ENCODE measurements around the gene PTPRCAP. TPM values are rescaled to one million over a fixed set of nuclear protein-coding genes. Genes with fewer than 3 reads are reported as not detected.
A peak's percentile ranks its signal among the peaks of the same experiment; 100 is the strongest.

Gene PTPRCAP
- total RNA-seq, 4 donors from 2014 or later: 5.6 to 7.2 (median 6.4) TPM

DNA sequence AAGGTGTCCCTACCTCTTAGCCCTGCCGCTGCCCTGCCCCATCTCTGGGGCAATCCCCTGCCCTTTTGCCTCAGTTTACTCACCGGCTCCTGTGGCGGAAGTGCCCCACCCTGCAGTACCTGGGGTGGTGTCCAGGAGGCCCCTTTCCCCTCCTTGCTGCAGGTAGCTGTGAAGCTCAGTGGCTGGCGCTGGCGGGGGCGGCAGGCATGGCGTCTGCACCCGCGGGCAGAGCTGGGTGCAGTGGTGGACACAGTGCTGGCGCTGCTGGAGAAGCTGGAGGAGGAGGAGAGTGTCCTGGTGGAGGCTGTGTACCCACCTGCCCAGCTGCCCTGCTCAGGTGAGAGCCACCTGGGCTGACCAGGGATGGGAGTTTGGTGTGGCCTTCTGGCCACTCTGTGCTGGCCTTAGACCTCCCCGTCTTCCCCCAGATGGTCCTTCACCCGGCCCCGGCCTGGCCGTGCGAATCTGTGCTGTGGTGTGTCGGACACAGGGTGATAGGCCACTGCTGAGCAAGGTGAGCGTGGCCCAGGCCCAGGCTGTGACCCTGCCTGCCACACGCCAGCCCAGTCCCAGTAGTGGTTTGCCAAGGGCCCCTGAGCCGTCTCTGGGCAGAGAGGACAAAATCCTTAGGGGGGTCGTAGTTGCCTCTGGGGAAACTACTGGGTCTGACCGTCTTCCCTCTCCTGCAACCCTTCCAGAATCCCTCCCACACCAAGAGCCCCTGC, 18.0 kb downstream of the PTPRCAP start:
- no peaks in the 10 kb centered on the region for H3K27me3 ChIP-seq
- H3K4me3 ChIP-seq (replicated peaks in 1 of 3): no peak overlapping the region
- 94 to 96% methylated on average over 8 to 18 of the region's 21 CpGs for WGBS, 2 donors
- no peak for DNase-seq
- intact Hi-C loops (cut with DNase I): loop anchor here (5.0 kb wide), 1 partner anchor 48 kb away; the partner anchor contains the start of gene TMEM134
- H3K4me1 ChIP-seq: peaks cover 16 to 62% of the 10 kb centered on the region in 2 donors
- peak overlapping the region in 1 of 3 donors; percentile 44 for H3K27ac ChIP-seq
- H3K36me3 ChIP-seq: no peaks in the 10 kb centered on the region
- no peaks in the 10 kb centered on the region for H3K9me3 ChIP-seq
- TF ChIP-seq, protein P1, sequence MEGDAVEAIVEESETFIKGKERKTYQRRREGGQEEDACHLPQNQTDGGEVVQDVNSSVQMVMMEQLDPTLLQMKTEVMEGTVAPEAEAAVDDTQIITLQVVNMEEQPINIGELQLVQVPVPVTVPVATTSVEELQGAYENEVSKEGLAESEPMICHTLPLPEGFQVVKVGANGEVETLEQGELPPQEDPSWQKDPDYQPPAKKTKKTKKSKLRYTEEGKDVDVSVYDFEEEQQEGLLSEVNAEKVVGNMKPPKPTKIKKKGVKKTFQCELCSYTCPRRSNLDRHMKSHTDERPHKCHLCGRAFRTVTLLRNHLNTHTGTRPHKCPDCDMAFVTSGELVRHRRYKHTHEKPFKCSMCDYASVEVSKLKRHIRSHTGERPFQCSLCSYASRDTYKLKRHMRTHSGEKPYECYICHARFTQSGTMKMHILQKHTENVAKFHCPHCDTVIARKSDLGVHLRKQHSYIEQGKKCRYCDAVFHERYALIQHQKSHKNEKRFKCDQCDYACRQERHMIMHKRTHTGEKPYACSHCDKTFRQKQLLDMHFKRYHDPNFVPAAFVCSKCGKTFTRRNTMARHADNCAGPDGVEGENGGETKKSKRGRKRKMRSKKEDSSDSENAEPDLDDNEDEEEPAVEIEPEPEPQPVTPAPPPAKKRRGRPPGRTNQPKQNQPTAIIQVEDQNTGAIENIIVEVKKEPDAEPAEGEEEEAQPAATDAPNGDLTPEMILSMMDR (IDR thresholded peaks at IDR 0.05): no peak
- no peak for TF ChIP-seq POLR2A (IDR thresholded peaks at IDR 0.05)

- Histone ChIP-seq H3K27ac (peak overlapping the region in 1 of 3 donors; percentile 44), H3K9me3 (no peaks in the 10 kb centered on the region), H3K4me3 (replicated peaks in 1 of 3) (no peak overlapping the region), H3K4me1 (peaks cover 16 to 62% of the 10 kb centered on the region in 2 donors), H3K27me3 (no peaks in the 10 kb centered on the region), H3K36me3 (no peaks in the 10 kb centered on the region)
- WGBS, 2 donors: 63 to 81% methylated on average over 13 to 16 of the region's 26 CpGs
- DNase-seq: peak; percentile 54 to 71
- intact Hi-C loops (cut with DNase I): no loop called here
- TF ChIP-seq, protein P1 (IDR thresholded peaks at IDR 0.05): no peak
- TF ChIP-seq POLR2A (IDR thresholded peaks at IDR 0.05): no peak
Measured at GRCh38 chr11:67418476-67419281, 18.8 kb downstream of the PTPRCAP start.

DNA sequence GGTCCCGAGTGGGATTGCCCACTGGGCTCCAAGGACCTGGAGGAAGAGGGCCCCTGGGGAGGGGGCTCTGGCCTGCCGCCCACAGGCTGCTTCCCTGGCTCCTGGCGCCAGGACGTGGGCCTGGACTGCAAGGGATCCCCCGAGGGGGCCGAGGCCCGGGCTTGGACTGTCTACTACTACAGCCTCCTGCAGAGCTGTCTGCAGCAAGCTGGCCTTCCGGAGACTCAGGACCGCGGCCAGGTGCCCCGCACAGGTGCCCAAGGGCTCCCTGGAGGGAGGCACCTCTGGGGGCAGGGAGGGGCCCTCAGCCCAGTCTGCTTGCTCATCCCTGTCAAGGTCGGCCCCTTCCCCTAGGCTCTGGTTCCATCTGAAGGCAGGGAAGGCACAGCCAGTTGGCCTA, 20.1 kb downstream of the PTPRCAP start:
- TF ChIP-seq, protein P1 (IDR thresholded peaks at IDR 0.05): no peak
- no peak for TF ChIP-seq POLR2A (IDR thresholded peaks at IDR 0.05)
- WGBS, 2 donors: 79 to 96% methylated on average over 2 to 3 of the region's 12 CpGs
- no peaks in the 10 kb centered on the region for H3K36me3 ChIP-seq
- no peak for DNase-seq
- H3K4me3 ChIP-seq (replicated peaks in 1 of 3): no peak overlapping the region
- H3K27me3 ChIP-seq: no peaks in the 10 kb centered on the region
- peak overlapping the region in 1 of 3 donors; percentile 45 for H3K27ac ChIP-seq
- peaks cover 16 to 67% of the 10 kb centered on the region in 2 donors for H3K4me1 ChIP-seq
- intact Hi-C loops (cut with DNase I): no loop called here
- H3K9me3 ChIP-seq: no peaks in the 10 kb centered on the region

GRCh38 chr11:67416416-67417335, 20.8 kb downstream of the PTPRCAP start:
- WGBS, 2 donors: 47 to 50% methylated on average over 17 to 21 of the region's 21 CpGs
- H3K36me3 ChIP-seq: no peaks in the 10 kb centered on the region
- no peaks in the 10 kb centered on the region for H3K27me3 ChIP-seq
- H3K4me1 ChIP-seq: peaks cover 16 to 74% of the 10 kb centered on the region in 2 donors
- H3K9me3 ChIP-seq: no peaks in the 10 kb centered on the region
- intact Hi-C loops (cut with DNase I): no loop called here
- no peak overlapping the region for H3K4me3 ChIP-seq (replicated peaks in 1 of 3)
- no peak for TF ChIP-seq POLR2A (IDR thresholded peaks at IDR 0.05)
- TF ChIP-seq, protein P1 (IDR thresholded peaks at IDR 0.05): no peak
- H3K27ac ChIP-seq: peak overlapping the region in 2 of 3 donors; percentile 43 to 75
- DNase-seq: peak; percentile 68
